ENCODE data around the gene NAA35.
"Not testable (repeated sequence)": the region's sequence is repeated elsewhere in the genome, so short reads cannot be mapped to it uniquely, and the experiment has no call there.

NAA35 gene

GRCh38 chr9:85949586-85950335, 8.8 kb downstream of the NAA35 start:
- DNase-seq = no peak

- DNase-seq = no peak
Observed at GRCh38 chr9:85959955-85960354, 19.0 kb downstream of the NAA35 start.

GRCh38 chr9:85960688-85961093, 19.7 kb downstream of the NAA35 start:
- no peak for DNase-seq

GRCh38 chr9:85964526-85964925, 23.6 kb downstream of the NAA35 start:
- DNase-seq = no peak

DNA sequence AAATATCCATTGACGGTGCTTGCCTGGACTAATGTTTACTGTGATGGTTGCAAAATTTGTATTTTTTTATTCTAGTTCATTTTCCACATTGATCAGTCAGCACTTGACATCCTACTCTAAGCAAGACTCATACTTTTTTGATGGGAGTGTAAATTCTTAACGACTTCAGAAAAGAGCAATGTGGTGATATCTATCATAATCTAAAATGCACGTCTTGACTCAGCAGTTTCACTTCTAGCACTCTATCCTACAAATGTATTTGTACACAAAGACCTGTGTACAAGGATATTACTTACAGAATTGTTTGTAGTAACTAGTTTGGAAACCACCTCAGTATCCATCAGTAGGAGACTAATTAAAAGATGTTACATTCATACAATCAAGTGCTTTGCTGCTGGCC, 24.0 kb downstream of the NAA35 start:
- DNase-seq = no peak

DNA sequence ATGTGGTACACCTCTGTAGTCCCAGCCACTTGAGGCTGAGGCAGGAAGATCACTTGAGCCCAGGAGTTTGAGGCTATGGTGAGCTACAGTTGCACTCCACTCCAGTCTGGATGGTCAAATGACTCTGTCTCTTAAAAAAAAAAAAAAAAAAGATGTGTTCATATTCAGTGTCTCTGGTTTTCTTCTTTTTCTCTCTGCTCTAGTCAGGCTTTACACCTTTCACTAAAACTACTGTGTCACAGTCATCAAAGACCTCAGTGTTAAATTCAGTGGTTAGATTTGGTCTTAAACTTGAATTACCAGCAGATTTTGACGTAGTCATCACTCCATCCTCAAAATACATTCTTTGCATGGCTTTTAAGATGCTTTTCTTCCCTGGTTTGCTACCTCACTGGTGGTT, 28.8 kb downstream of the NAA35 start:
- DNase-seq = no peak

- no peak for DNase-seq
Observed at GRCh38 chr9:85971731-85972130, 30.8 kb downstream of the NAA35 start.

DNA sequence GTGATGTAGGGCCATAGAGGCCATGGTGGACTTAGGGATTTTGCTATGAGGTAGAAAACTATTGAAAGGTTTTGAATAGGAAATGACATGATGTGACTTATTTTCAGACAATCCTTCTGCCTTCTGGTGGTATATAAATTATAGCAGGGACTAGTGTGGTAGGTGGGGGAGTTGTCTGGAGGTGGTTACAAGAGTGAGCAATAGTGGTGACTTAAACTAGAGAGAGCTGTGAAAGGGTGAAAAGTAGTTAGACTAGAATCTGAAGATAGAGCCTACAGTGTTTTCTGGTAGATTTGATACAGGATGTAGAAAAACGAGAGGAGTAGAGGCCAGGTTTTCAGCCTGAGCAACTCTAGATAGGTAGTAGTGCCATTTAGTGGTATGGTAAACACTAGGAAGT, 32.3 kb downstream of the NAA35 start:
- no peak for DNase-seq

DNA sequence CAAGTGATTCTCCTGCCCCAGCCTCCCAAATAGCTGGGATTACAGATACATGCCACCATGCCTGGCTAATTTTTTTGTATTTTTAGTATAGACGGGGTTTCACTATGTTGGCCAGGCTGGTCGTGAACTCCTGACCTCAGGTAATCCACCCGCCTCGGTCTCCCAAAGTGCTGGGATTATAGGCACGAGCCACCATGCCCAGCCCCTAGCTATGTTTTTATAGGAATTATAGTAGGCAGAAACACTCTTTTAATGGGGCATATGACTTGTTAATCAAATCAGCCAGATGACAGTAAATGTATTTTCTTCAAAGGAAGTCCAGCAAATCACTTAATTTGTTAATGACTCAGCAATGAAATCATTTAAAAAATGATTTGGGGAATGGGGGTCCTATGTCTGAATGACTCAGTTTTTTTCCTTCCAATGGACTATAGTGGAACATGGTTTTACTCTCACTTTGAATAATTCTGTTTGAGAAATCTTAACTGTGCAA, 33.2 kb downstream of the NAA35 start:
- not testable (repeated sequence) for DNase-seq

GRCh38 chr9:85978496-85978895, 37.5 kb downstream of the NAA35 start:
- DNase-seq = no peak

DNA sequence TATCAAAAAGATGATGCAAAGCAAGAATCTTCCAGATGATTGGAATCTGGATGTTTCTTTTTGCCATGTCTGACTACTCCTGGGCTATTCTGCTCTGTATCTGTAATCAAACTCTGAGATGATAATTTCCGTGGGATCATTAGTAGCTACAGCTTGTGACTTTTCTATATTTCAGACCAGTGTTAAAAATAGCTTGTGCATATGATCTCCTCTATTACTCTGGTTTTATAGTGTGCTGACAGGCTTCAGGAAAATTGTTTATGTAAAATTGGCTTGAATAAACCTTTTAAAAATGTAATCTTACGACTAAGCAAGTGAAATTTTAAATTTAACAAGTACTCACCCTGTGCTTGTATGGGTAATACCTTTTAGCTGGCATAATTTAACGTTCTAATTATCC, 40.4 kb downstream of the NAA35 start:
- DNase-seq = no peak

- no peak for DNase-seq
Observed at GRCh38 chr9:85984457-85984856, 43.5 kb downstream of the NAA35 start.

GRCh38 chr9:85987236-85987635, 46.3 kb downstream of the NAA35 start:
- DNase-seq = no peak

- DNase-seq = no peak
Observed at GRCh38 chr9:85994191-85994590, 53.2 kb downstream of the NAA35 start.

DNA sequence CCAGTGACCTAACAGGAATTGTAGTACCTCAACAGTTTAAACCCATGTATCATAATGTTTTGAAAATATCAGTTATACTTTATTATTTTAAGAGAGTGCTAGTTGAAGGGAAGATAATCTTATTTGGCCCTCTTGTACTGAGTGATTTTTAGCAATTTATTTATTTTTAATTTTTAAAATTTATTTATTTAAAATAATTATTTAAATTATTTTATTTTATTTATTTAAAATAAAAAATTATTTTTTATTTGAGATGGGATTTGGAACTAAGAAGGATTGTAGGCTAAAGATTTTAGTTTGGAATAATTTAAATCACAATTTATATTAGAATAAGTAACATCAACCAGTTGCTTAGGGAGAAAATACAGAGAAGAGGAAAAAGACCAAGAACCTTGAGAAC, 54.2 kb downstream of the NAA35 start:
- DNase-seq = no peak

DNA sequence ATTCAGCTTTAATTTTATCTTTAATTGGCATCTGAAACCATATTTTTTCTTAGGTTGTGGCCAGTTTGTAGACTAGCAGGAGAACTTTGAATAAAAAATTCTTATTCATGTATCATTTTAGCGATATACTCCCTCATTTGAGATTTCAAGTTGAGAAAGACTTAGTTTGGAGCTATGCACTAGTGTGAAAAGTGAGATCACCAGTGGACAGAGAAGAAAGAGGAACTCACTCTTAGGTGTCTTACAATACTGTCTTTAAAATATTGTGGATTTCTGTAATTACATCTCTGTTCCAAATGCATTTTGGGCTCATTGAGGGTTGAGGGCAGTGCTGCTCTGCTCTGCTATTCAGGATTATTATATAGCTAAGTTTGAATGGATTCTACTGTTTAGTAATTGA, 54.7 kb downstream of the NAA35 start:
- no peak for DNase-seq

- no peak for DNase-seq
Observed at GRCh38 chr9:86005253-86005775, 64.4 kb downstream of the NAA35 start.

GRCh38 chr9:86009133-86009532, 68.2 kb downstream of the NAA35 start:
- DNase-seq = no peak

DNA sequence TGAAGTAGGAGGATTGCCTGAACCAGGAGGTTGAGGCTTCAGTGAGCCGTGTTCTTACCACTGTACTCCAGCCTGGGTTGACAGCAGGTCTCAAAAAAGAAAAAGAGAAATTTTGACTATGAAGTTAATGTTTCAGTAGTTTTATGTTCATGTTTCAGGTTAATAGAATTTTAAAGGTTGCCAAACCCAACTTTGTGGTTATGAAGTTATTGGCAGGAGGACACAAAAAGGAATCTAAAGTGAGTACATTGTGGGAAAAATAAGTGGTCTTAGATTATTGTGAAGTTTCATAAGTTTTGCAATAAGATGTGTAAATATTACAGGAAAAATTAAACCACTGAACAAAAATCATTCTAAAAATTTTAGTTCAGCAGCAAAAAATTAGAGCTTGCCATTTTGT, 79.8 kb downstream of the NAA35 start:
- DNase-seq = no peak

DNA sequence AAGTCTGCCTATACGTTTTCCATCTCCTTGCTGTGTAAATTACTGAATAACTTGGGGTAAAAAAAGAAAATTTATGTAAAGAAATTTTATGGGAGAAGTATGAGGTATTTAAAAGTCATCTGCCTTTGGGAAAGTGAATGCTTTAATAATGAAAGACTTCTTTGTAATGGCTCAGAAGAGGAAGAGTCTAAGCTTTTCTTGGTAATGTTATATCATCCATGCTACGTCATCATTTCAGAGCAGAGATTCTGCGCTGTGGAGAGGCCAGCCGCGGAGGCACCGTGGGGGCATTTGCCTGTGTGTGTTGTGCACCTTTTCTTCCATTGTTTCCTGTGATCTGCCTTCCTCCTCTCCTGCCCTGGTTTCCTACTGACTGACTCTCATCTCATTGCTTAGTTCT, 80.2 kb downstream of the NAA35 start:
- no peak for DNase-seq

- DNase-seq = no peak
Observed at GRCh38 chr9:86022687-86023266, 81.8 kb downstream of the NAA35 start.

DNA sequence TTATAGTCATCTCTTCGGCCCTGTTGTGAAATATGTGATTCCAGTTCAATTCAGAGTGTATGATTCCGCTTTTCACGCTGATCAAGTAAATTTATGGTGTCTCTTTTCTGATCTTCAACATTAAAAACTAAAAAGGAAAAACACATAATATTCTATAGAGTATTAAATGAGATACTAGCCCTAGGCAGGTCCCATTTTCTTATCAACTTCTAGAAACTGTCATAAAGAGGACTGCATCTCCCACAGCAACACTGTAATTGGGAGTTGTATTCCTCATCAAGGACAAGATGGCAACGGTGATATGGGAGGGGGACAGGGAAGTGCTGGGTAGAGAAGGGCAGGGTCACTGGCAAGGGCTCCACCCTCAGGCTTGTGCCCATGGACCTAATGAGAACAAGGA, 86.8 kb downstream of the NAA35 start:
- DNase-seq = no peak

DNA sequence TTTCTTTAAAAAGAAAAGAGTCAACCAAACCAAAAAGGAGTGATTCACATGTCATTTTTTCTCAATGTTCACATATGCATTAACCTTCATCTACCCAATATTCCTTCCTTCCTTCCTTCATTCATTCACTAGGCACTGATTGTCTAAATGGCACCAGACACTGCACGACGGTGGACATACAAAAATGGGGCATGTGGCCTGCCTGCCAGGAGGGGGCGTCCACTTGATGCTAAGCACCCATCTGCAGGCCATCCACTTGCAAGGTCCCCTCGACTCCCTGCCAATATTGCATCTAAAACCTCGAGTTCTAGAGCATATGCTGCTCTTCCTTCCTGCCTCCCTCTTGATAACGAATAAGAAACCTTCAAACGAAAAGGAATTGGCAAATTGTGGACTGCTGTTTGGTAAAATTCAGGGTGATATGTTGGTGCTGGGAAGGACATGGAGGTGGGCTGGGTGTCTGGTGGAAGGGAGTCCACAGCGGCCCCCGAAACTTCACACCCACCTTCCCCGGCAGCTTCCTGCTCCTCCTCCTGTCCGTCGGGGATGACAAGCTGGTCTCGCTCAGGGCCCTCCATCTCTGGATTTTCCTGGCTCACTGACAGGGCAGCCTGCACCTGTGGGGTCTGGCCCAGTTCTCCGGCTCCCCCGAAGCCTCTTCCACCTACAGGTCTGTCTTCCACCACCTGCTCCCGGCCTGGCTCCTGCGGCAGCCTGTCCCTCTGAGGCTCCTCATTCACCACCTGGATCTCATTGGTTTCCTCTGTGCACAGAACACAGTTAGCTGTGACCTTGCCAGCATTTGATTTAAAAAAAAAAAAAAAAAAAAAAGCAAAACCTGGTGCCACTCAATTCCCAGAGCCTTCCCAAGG, 94.2 kb downstream of the NAA35 start:
- DNase-seq = no peak
